ENCODE data around the gene EDRF1.
A peak's percentile ranks its signal among the peaks of the same experiment; 100 is the strongest.

EDRF1 gene

GRCh38 chr10:125747417-125747816, 27.9 kb downstream of the EDRF1 start:
- DNase-seq (ENCODE audit: low read depth), result no peak
- no peak overlapping the region for H3K4me3 ChIP-seq (ENCODE audit: low read depth, low read length)
- TF ChIP-seq CTCF (IDR thresholded peaks at IDR 0.05; ENCODE audit: control insufficient read depth, extremely low read depth, insufficient read depth), result no peak

- peak overlapping the region; percentile 31 for H3K4me3 ChIP-seq (ENCODE audit: low read depth, low read length)
- DNase-seq (ENCODE audit: low read depth), result peak; percentile 93
- no peak for TF ChIP-seq CTCF (IDR thresholded peaks at IDR 0.05; ENCODE audit: control insufficient read depth, extremely low read depth, insufficient read depth)
Measured at GRCh38 chr10:125756196-125756595, 36.7 kb downstream of the EDRF1 start.

- DNase-seq (ENCODE audit: low read depth), result peak; percentile 31
- TF ChIP-seq CTCF (IDR thresholded peaks at IDR 0.05; ENCODE audit: control insufficient read depth, extremely low read depth, insufficient read depth), result no peak
- H3K4me3 ChIP-seq (ENCODE audit: low read depth, low read length), result peak overlapping the region; percentile 31
Measured at GRCh38 chr10:125756853-125757487, 37.5 kb downstream of the EDRF1 start.

GRCh38 chr10:125757742-125758141, 38.2 kb downstream of the EDRF1 start:
- no peak overlapping the region for H3K4me3 ChIP-seq (ENCODE audit: low read depth, low read length)
- DNase-seq (ENCODE audit: low read depth), result no peak
- TF ChIP-seq CTCF (IDR thresholded peaks at IDR 0.05; ENCODE audit: control insufficient read depth, extremely low read depth, insufficient read depth), result no peak

GRCh38 chr10:125761961-125762360, 42.5 kb downstream of the EDRF1 start:
- DNase-seq (ENCODE audit: low read depth), result no peak
- no peak overlapping the region for H3K4me3 ChIP-seq (ENCODE audit: low read depth, low read length)
- no peak for TF ChIP-seq CTCF (IDR thresholded peaks at IDR 0.05; ENCODE audit: control insufficient read depth, extremely low read depth, insufficient read depth)

GRCh38 chr10:125762692-125763648, 43.5 kb downstream of the EDRF1 start:
- no peak for DNase-seq (ENCODE audit: low read depth)
- TF ChIP-seq CTCF (IDR thresholded peaks at IDR 0.05; ENCODE audit: control insufficient read depth, extremely low read depth, insufficient read depth), result no peak
- no peak overlapping the region for H3K4me3 ChIP-seq (ENCODE audit: low read depth, low read length)
